Endothelial cell of umbilical vein (primary cell): ENCODE results near the gene CGNL1.

Experiments used
- FOS ChIP-seq: IDR thresholded peaks from 2 replicates; pipeline ENCODE4 v1.6.1; 2011; ENCODE audit warnings: mild to moderate bottlenecking, low read length, moderate library complexity, borderline replicate concordance; ENCODE audit not compliant: insufficient read depth
- MYC ChIP-seq: IDR thresholded peaks from one replicate; pipeline ENCODE4 v1.6.1; 2011; ENCODE audit warnings: mild to moderate bottlenecking, low read depth, low read length
- POLR2A ChIP-seq: IDR thresholded peaks from 2 replicates; pipeline ENCODE4 v1.6.1; 2012; ENCODE audit warnings: low read depth, mild to moderate bottlenecking, control low read depth, low read length
- TF ChIP-seq, protein P1 (sequence below), 2 donors: IDR thresholded peaks; 1 replicate in 1 of 2; 2 replicates in 1 of 2; pipeline ENCODE4 v1.5.1; 2011; ENCODE audit warnings: low read length in 2 of 2, mild to moderate bottlenecking in 2 of 2, moderate library complexity in 2 of 2, control low read depth in 1 of 2, inconsistent platforms in 1 of 2, low read depth in 1 of 2; ENCODE audit not compliant: insufficient read depth in 1 of 2; ENCODE audit errors: extremely low read depth in 1 of 2
- TF ChIP-seq, protein P2 (sequence below): IDR thresholded peaks from 2 replicates; pipeline ENCODE4 v1.6.1; 2011; ENCODE audit not compliant: insufficient read depth, insufficient read length

DNA sequence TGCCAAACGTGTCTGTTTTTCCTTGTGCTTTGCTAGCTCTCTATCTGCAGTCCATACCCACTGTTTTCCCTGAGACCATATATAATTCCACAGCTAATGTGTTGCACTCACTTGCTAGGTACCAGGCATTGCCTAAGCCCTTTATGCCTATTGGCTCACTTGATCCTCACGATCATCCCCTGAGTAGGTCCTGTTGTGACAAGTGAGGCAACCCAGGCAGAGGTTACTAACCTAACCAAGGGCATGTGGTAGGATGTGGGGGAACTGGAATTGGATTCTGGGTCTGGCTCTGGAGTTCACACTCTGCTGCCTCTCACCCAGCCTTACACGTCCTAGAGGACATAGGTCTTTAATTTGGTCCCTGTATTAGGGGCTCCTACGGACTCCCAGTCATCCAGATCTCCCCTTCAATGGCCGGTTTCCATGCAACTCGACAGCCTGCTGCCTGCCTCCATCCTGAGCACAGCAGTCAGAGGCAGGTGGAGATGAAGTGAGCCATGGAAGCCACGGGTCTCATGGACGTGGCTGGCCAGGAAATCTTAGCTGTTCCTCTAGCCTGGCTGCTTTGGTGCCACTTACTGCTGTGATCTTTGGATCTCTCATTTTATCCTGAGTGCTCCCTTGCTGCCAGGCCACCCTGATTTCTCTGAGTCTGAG is 176.5 kb downstream of the CGNL1 start:
- TF ChIP-seq, protein P1, sequence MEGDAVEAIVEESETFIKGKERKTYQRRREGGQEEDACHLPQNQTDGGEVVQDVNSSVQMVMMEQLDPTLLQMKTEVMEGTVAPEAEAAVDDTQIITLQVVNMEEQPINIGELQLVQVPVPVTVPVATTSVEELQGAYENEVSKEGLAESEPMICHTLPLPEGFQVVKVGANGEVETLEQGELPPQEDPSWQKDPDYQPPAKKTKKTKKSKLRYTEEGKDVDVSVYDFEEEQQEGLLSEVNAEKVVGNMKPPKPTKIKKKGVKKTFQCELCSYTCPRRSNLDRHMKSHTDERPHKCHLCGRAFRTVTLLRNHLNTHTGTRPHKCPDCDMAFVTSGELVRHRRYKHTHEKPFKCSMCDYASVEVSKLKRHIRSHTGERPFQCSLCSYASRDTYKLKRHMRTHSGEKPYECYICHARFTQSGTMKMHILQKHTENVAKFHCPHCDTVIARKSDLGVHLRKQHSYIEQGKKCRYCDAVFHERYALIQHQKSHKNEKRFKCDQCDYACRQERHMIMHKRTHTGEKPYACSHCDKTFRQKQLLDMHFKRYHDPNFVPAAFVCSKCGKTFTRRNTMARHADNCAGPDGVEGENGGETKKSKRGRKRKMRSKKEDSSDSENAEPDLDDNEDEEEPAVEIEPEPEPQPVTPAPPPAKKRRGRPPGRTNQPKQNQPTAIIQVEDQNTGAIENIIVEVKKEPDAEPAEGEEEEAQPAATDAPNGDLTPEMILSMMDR (IDR thresholded peaks at IDR 0.05; ENCODE audit: extremely low read depth in 1 of 2, insufficient read depth in 1 of 2, low read depth in 1 of 2, low read length in 2 of 2): no peak
- no peak for TF ChIP-seq MYC
- no peak for TF ChIP-seq POLR2A
- TF ChIP-seq FOS: no peak
- TF ChIP-seq, protein P2, sequence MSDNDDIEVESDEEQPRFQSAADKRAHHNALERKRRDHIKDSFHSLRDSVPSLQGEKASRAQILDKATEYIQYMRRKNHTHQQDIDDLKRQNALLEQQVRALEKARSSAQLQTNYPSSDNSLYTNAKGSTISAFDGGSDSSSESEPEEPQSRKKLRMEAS: no peak
